HCT116 (cell line): ENCODE measurements around the gene APOL4. TPM values are rescaled to one million over a fixed set of nuclear protein-coding genes. Genes with fewer than 3 reads are reported as not detected.

Experiments used
- ATAC-seq: fragments of 200-7000 bp; cut with Tn5 transposase; 2 replicates; pipeline ENCODE4 v1.9.1; 2020; ENCODE audit warnings: mild to moderate bottlenecking, moderate library complexity
- BruUV-seq: library from RNA; stranded (reverse); fragments of 400-500 nt; replicated peaks from 2 replicates; lab custom pipeline; 2021; lab: Mats Ljungman, UMichigan
- CTCF ChIA-PET: fragments of 300-600 bp; sonication (Branson Sonifier 250); formaldehyde crosslinking; loops from one replicate; lab custom pipeline; 2021; ENCODE audit warnings: antibody characterized with exemption; lab: Charles Lee
- POLR2A ChIA-PET: fragments of 300-600, 350-600 bp; sonication (Branson Sonifier 250); formaldehyde crosslinking; loops from one replicate; lab custom pipeline; 2021; ENCODE audit warnings: antibody characterized with exemption; lab: Charles Lee
- RAD21 ChIA-PET, 2 experiments: fragments of 300-600 bp; sonication (Branson Sonifier 250); formaldehyde crosslinking; loops; one replicate each; lab custom pipeline; 2023; ENCODE audit warnings: low total read pairs in 2 of 2; ENCODE audit not compliant: uncharacterized antibody in 2 of 2, unreplicated experiment in 2 of 2, low non-redundant PET in 1 of 2; lab: Charles Lee
- DNase-seq: peaks from one replicate; pipeline ENCODE4 v3.0.0-alpha.2; 2010; ENCODE audit warnings: low read depth, low spot score
- H2AFZ ChIP-seq: fragments of 200-600 bp; shearing (Covaris generic), sonication (generic); 2 replicates; pipeline ENCODE4 v1.6.1; 2017; ENCODE audit warnings: low read depth, mixed run types, mixed read lengths, antibody characterized with exemption, low read length; ENCODE audit not compliant: poor library complexity, severe bottlenecking
- H3K27ac ChIP-seq: 2 replicates; pipeline ENCODE4 v1.5.1; 2012; ENCODE audit warnings: low read depth, low read length
- H3K27me3 ChIP-seq: fragments of 200-600 bp; sonication (generic); 2 replicates; pipeline ENCODE4 v1.6.1; 2016; ENCODE audit warnings: mixed run types, low read length, mixed read lengths; ENCODE audit not compliant: insufficient read depth
- H3K36me3 ChIP-seq, 2 experiments: fragments of 200-500 bp in 1 of 2; fragments of 200-600 bp in 1 of 2; sonication (Bioruptor generic) in 1 of 2; sonication (generic) in 1 of 2; 2 replicates each; pipeline versions ENCODE4 v1.5.1 to v1.6.1; 2014 to 2016; ENCODE audit warnings: low read length in 2 of 2, inconsistent platforms in 1 of 2, mixed read lengths in 1 of 2, mixed run types in 1 of 2; ENCODE audit not compliant: insufficient read depth in 2 of 2, control insufficient read depth in 1 of 2
- H3K4me1 ChIP-seq, 2 experiments: fragments of 200-600 bp in 1 of 2; sonication (generic) in 1 of 2; 2 replicates each; pipeline versions ENCODE4 v1.5.1 to v1.6.1; 2012 to 2017; ENCODE audit warnings: low read length in 2 of 2, inconsistent platforms in 1 of 2, mild to moderate bottlenecking in 1 of 2, mixed read lengths in 1 of 2, mixed run types in 1 of 2, moderate library complexity in 1 of 2; ENCODE audit not compliant: insufficient read depth in 2 of 2, control insufficient read depth in 1 of 2
- H3K4me2 ChIP-seq: fragments of 200-600 bp; sonication (generic); 2 replicates; pipeline ENCODE4 v1.6.1; 2017; ENCODE audit warnings: mixed run types, low read length, mixed read lengths
- H3K4me3 ChIP-seq, 2 experiments: fragments of 200-600 bp in 1 of 2; sonication (generic) in 1 of 2; replicated peaks in 1 of 2; 2 replicates each; pipeline ENCODE4 v1.5.1; 2011 to 2016; ENCODE audit warnings: low read length in 2 of 2, control low read depth in 1 of 2, low read depth in 1 of 2, mild to moderate bottlenecking in 1 of 2, mixed read lengths in 1 of 2, mixed run types in 1 of 2
- H3K79me2 ChIP-seq: fragments of 200-600 bp; sonication (generic); 2 replicates; pipeline ENCODE4 v1.6.1; 2017; ENCODE audit warnings: mild to moderate bottlenecking, mixed run types, low read length, moderate library complexity, mixed read lengths; ENCODE audit not compliant: insufficient read depth
- H3K9ac ChIP-seq: fragments of 200-600 bp; sonication (generic); 2 replicates; pipeline ENCODE4 v1.6.1; 2016; ENCODE audit warnings: low read length, mixed read lengths
- H3K9me2 ChIP-seq: fragments of 200-600 bp; sonication (generic), shearing (Covaris generic); 2 replicates; pipeline ENCODE4 v1.6.1; 2017; ENCODE audit warnings: mixed run types, mild to moderate bottlenecking, moderate library complexity; ENCODE audit not compliant: insufficient read depth
- H3K9me3 ChIP-seq, 2 experiments: fragments of 200-500 bp in 1 of 2; fragments of 200-600 bp in 1 of 2; sonication (Bioruptor generic) in 1 of 2; sonication (generic) in 1 of 2; 2 replicates each; pipeline ENCODE4 v1.6.1; 2014 to 2017; ENCODE audit warnings: low read length in 2 of 2, mixed read lengths in 2 of 2, inconsistent platforms in 1 of 2, low read depth in 1 of 2, mild to moderate bottlenecking in 1 of 2, mixed run types in 1 of 2, moderate library complexity in 1 of 2; ENCODE audit not compliant: control insufficient read depth in 1 of 2, insufficient read depth in 1 of 2
- H4K20me1 ChIP-seq: fragments of 200-600 bp; sonication (generic), shearing (Covaris generic); 2 replicates; pipeline ENCODE4 v1.6.1; 2017; ENCODE audit warnings: mixed run types, mild to moderate bottlenecking, moderate library complexity; ENCODE audit not compliant: insufficient read depth
- CBX3 ChIP-seq: IDR thresholded peaks from 2 replicates; pipeline ENCODE4 v1.6.1; 2012; ENCODE audit warnings: low read depth
- EZH2phosphoT487 ChIP-seq: fragments of 200-600 bp; IDR thresholded peaks from 2 replicates; pipeline ENCODE4 v1.6.1; 2018; ENCODE audit warnings: antibody characterized with exemption, borderline replicate concordance
- FOSL1 ChIP-seq: IDR thresholded peaks from 2 replicates; pipeline ENCODE4 v1.6.1; 2012; ENCODE audit warnings: low read depth
- POLR2AphosphoS5 ChIP-seq: IDR thresholded peaks from 2 replicates; pipeline ENCODE4 v1.6.1; 2011; ENCODE audit warnings: mild to moderate bottlenecking, low read depth, low read length, moderate library complexity
- RAD21 ChIP-seq: IDR thresholded peaks from 2 replicates; pipeline ENCODE4 v1.6.1; 2012; ENCODE audit warnings: low read depth, mild to moderate bottlenecking
- REST ChIP-seq: IDR thresholded peaks from 2 replicates; pipeline ENCODE4 v1.6.1; 2012; ENCODE audit warnings: low read depth
- SIN3A ChIP-seq: IDR thresholded peaks from 2 replicates; pipeline ENCODE4 v1.6.1; 2012; ENCODE audit warnings: low read depth
- SP1 ChIP-seq: IDR thresholded peaks from 2 replicates; pipeline ENCODE4 v1.6.1; 2012; ENCODE audit warnings: low read depth
- YY1 ChIP-seq: IDR thresholded peaks from 2 replicates; pipeline ENCODE4 v1.6.1; 2011; ENCODE audit warnings: low read length, low read depth, moderate library complexity, mild to moderate bottlenecking; ENCODE audit not compliant: insufficient replicate concordance; ENCODE audit errors: extremely low read depth
- ZBTB33 ChIP-seq: IDR thresholded peaks from 2 replicates; pipeline ENCODE4 v1.6.1; 2011; ENCODE audit warnings: mild to moderate bottlenecking, low read length, moderate library complexity; ENCODE audit not compliant: insufficient replicate concordance; ENCODE audit errors: extremely low read depth
- ZFX ChIP-seq: fragments of 450-650 bp; IDR thresholded peaks from 2 replicates; pipeline ENCODE4 v1.6.1; 2017
- intact Hi-C: fragments of 100-400 bp; cut with micrococcal nuclease; formaldehyde crosslinking; loops from 2 replicates; pipeline ENCODE4 v1.10.0; 2022
- total RNA-seq: library from RNA; stranded (reverse); gene quantifications from one replicate; pipeline ENCODE4 v1.2.1, GENCODE V29; 2021; ENCODE audit not compliant: unreplicated experiment
- TF ChIP-seq, protein P1 (sequence below), 3 experiments: fragments of 200-600 bp in 1 of 3; sonication (generic) in 1 of 3; IDR thresholded peaks in 2 of 3; conservative IDR thresholded peaks in 1 of 3; 2 replicates each; pipeline ENCODE4 v1.5.1; 2012 to 2017; ENCODE audit warnings: low read depth in 2 of 3, low read length in 2 of 3, antibody characterized with exemption in 1 of 3, borderline replicate concordance in 1 of 3, control low read depth in 1 of 3, mild to moderate bottlenecking in 1 of 3, mixed read lengths in 1 of 3, mixed run types in 1 of 3, moderate library complexity in 1 of 3; ENCODE audit not compliant: insufficient read depth in 1 of 3

APOL4 gene
- total RNA-seq, 1 experiment from 2014 or later: not detected

GRCh38 chr22:36239401-36240171 is 38.0 kb upstream of the APOL4 start, which contains the start of gene APOL2 (continued):
- no peak for TF ChIP-seq ZBTB33
- no peak for TF ChIP-seq EZH2phosphoT487
- peak; percentile 37 for TF ChIP-seq RAD21
- peak; percentile 78 for TF ChIP-seq POLR2AphosphoS5

DNA sequence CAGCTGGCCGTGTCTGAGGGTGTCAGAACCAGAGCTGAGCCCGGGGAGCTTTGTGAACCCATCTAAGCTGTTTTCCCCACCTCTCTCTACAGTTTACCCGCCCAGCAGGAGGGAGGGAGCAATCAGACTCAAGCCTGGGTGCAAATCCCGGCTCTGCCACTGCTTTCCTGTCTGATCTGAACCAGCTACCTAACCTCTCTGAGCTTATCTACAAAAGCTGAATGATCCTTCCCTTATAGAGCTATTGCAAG is 37.5 kb upstream of the APOL4 start:
- DNase-seq (no peak), ATAC-seq (peak; percentile 67)
- peak overlapping the region; percentile 73 for H3K9ac ChIP-seq
- H3K4me1 ChIP-seq: peaks cover 15 to 22% of the 10 kb centered on the region in 2 experiments; a peak in 3 of 4 replicates
- H3K36me3 ChIP-seq: no peaks in the 10 kb centered on the region
- no peaks in the 10 kb centered on the region for H3K27me3 ChIP-seq
- H3K9me2 ChIP-seq: no peaks in the 10 kb centered on the region
- ChIA-PET CTCF (interaction anchor here (0.8 to 2.1 kb wide), 5 partner anchors 27 to 231 kb away, joined by 3 to 7 read pairs (median 3); no protein-coding TSS in a partner anchor), POLR2A (interaction anchor here (0.7 to 1.7 kb wide), 3 partner anchors 10 to 213 kb away, joined by 3 to 4 read pairs (median 4); no protein-coding TSS in a partner anchor), RAD21 (no interaction called here)
- peak overlapping the region; percentile 90 for H3K4me2 ChIP-seq
- peak overlapping the region; percentile 81 for H2AFZ ChIP-seq
- TSS peak; percentile 68 for BruUV-seq
- no peaks in the 10 kb centered on the region for H3K9me3 ChIP-seq
- H4K20me1 ChIP-seq: no peaks in the 10 kb centered on the region
- H3K27ac ChIP-seq: peak overlapping the region; percentile 90
- peak overlapping the region; percentile 69 to 84 for H3K4me3 ChIP-seq
- intact Hi-C loops: loop anchor here (1.0 to 5.0 kb wide), 2 partner anchors 42 to 242 kb away; partner anchors contain the start of gene TXN2
- TF ChIP-seq REST: no peak
- TF ChIP-seq, protein P1, sequence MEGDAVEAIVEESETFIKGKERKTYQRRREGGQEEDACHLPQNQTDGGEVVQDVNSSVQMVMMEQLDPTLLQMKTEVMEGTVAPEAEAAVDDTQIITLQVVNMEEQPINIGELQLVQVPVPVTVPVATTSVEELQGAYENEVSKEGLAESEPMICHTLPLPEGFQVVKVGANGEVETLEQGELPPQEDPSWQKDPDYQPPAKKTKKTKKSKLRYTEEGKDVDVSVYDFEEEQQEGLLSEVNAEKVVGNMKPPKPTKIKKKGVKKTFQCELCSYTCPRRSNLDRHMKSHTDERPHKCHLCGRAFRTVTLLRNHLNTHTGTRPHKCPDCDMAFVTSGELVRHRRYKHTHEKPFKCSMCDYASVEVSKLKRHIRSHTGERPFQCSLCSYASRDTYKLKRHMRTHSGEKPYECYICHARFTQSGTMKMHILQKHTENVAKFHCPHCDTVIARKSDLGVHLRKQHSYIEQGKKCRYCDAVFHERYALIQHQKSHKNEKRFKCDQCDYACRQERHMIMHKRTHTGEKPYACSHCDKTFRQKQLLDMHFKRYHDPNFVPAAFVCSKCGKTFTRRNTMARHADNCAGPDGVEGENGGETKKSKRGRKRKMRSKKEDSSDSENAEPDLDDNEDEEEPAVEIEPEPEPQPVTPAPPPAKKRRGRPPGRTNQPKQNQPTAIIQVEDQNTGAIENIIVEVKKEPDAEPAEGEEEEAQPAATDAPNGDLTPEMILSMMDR (IDR thresholded peaks at IDR 0.05 in 2 of 3, conservative IDR thresholded peaks at IDR 0.05 in 1 of 3; ENCODE audit: borderline replicate concordance in 1 of 3, insufficient read depth in 1 of 3, low read depth in 2 of 3, low read length in 2 of 3): no peak
- no peak for TF ChIP-seq FOSL1
- TF ChIP-seq POLR2AphosphoS5: no peak
- TF ChIP-seq CBX3: no peak; the same call in 1 of the 2 replicates
- no peak for TF ChIP-seq YY1
- no peak for TF ChIP-seq ZFX
- TF ChIP-seq SIN3A: no peak
- TF ChIP-seq SP1: no peak
- TF ChIP-seq EZH2phosphoT487: no peak
- TF ChIP-seq RAD21: no peak
- H3K79me2 ChIP-seq: peaks cover 7% of the 10 kb centered on the region; the same call in 1 of the 2 replicates
